EH (cell line): ENCODE results near the gene NRDE2.

ENCODE experiments used
- DNase-seq: peaks from one replicate; pipeline ENCODE4 v3.0.0-alpha.2; 2015; ENCODE audit warnings: low read depth

NRDE2 gene

GRCh38 chr14:90331497-90332270 is at the start of gene NRDE2:
NRDE2 (minus strand) TSS chr14:90331941; CDS start chr14:90331904, 37 bp downstream.
- peak; percentile 97 for DNase-seq

GRCh38 chr14:90381011-90381786 is 49.5 kb upstream of the NRDE2 start:
- DNase-seq = no peak

GRCh38 chr14:90379106-90379505 is 47.4 kb upstream of the NRDE2 start:
- DNase-seq = no peak

GRCh38 chr14:90378249-90378648 is 46.5 kb upstream of the NRDE2 start:
- no peak for DNase-seq

- DNase-seq = no peak
Observed at GRCh38 chr14:90375934-90376333, 44.2 kb upstream of the NRDE2 start.

GRCh38 chr14:90374813-90375212 is 43.1 kb upstream of the NRDE2 start:
- no peak for DNase-seq

- DNase-seq = no peak
Observed at GRCh38 chr14:90373887-90374286, 42.1 kb upstream of the NRDE2 start.

GRCh38 chr14:90368946-90369721 is 37.4 kb upstream of the NRDE2 start:
- DNase-seq = peak; percentile 62

GRCh38 chr14:90362558-90362896 is 30.8 kb upstream of the NRDE2 start:
- DNase-seq = no peak

- DNase-seq = no peak
Observed at GRCh38 chr14:90361865-90362557, 30.3 kb upstream of the NRDE2 start.

GRCh38 chr14:90358359-90358758 is 26.6 kb upstream of the NRDE2 start:
- DNase-seq = no peak

- no peak for DNase-seq
Observed at GRCh38 chr14:90356925-90357324, 25.2 kb upstream of the NRDE2 start.

- peak; percentile 12 for DNase-seq
Observed at GRCh38 chr14:90355540-90356518, 24.1 kb upstream of the NRDE2 start.

GRCh38 chr14:90354551-90355298 is 23.0 kb upstream of the NRDE2 start:
- DNase-seq = no peak

- no peak for DNase-seq
Observed at GRCh38 chr14:90349739-90350138, 18.0 kb upstream of the NRDE2 start.

- DNase-seq = no peak
Observed at GRCh38 chr14:90348270-90348669, 16.5 kb upstream of the NRDE2 start.

- DNase-seq = no peak
Observed at GRCh38 chr14:90345239-90345557, 13.5 kb upstream of the NRDE2 start.

- no peak for DNase-seq
Observed at GRCh38 chr14:90344331-90345238, 12.8 kb upstream of the NRDE2 start.

- DNase-seq = no peak
Observed at GRCh38 chr14:90342327-90342726, 10.6 kb upstream of the NRDE2 start.
